Measurements from ENCODE around the gene NPY5R. TPM values are rescaled to one million over a fixed set of nuclear protein-coding genes. Genes with fewer than 3 reads are reported as not detected.

Gene NPY5R
- total and polyA plus RNA-seq, 3 experiments from 2014 or later = not detected

DNA sequence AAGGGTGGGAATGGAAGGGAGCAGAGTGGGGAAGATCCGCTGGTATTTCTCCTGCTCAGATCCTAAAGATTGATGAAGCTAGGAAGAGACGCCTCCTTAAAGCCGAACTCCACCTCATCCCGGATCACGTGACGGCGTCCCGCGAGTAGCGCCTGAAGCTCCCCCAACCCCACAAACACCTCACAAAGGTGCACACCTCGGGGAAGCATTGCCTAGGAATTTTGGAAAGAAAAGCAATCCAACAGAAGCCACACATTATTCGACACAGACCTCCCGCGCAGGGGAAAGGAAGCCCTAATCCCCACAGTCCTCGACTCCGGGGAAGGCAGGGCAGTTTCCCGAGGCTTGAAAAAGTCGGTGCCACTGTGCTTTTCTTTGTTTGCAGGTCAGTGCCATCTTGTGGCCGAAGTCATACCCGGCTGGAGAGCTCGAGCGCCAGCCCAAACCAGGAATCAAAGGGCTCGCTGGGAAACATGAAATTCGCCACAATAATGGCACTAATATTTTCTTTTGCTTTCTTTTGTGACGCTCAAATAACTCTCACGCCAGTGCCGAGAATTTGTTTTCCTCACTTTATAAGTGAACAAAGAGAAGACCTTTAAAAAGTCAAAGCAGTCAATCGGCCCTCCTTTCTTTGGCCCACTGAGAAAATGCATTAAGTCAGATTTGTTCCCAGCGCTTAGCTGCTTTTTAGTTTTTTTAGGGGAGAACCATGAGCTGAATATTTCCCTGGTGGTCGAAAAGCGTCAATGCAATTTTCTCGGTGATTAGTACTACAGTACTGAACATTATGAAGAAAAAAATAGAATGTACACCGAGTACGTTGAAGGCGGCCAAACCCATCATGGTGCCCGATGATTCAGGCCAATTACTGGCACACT is 10.9 kb upstream of the NPY5R start, which contains the start of gene NPY1R:
Gene NPY1R, minus strand, starts transcription at position 71 of the 881 bp plus-strand sequence. CDS start 6,042 bp downstream, outside the sequence.
- H3K27me3 Mint-ChIP-seq = peaks cover 22 to 56% of the 10 kb centered on the region in 2 donors

DNA sequence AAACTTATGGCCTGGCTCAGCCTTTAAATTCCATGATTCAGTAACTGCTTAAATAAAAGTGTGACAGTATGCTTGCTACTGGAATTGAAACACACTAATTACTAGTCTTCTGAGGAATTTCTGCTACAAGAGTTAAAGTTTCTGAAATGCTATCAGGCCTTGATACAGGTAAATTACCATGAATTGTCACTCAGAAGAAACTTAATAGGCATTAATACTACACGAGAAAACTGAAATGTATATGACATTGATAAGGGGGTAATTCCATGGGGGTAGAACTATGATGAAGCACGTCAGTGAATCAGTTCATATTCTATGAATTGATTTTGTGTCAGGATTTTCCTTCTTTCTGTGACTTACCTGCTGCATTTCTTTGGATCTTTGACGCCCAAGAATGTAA is 8.3 kb upstream of the NPY5R start:
- H3K27me3 ChIP-seq (ENCODE audit: insufficient read depth, low read length, poor library complexity, severe bottlenecking) = peaks cover 6% of the 10 kb centered on the region
- Mint-ChIP-seq H3K36me3 (no peaks in the 10 kb centered on the region), H3K27ac (no peak overlapping the region), H3K4me3 (no peak overlapping the region), H3K4me1 (peaks cover 11 to 16% (median 11%) of the 10 kb centered on the region in 3 donors), H3K27me3 (peaks cover 22 to 44% of the 10 kb centered on the region in 2 donors), H3K9me3 (peaks cover 0 to 2% (median 0%) of the 10 kb centered on the region in 5 donors)
- H3K4me1 ChIP-seq (ENCODE audit: insufficient read depth, low read length) = peaks cover 4% of the 10 kb centered on the region
- ChIA-PET CTCF (no interaction called here), POLR2A (no interaction called here)
- no peak overlapping the region for H3K27ac ChIP-seq (ENCODE audit: low read depth, low read length)
- no peaks in the 10 kb centered on the region for H3K9me3 ChIP-seq (ENCODE audit: low read length)
- no peak for DNase-seq
- H3K4me3 ChIP-seq (ENCODE audit: low read length) = no peak overlapping the region
- H3K36me3 ChIP-seq (ENCODE audit: insufficient read depth, low read length) = no peaks in the 10 kb centered on the region

More for the DNA sequence above, 10.9 kb upstream of the NPY5R start, which contains the start of gene NPY1R:
- Histone ChIP-seq H3K9me3 (ENCODE audit: low read length) (no peaks in the 10 kb centered on the region), H3K27me3 (ENCODE audit: insufficient read depth, low read length, poor library complexity, severe bottlenecking) (no peaks in the 10 kb centered on the region), H3K4me3 (ENCODE audit: low read length) (no peak within 1 kb of the TSS), H3K4me1 (ENCODE audit: insufficient read depth, low read length) (peaks cover 4% of the 10 kb centered on the region), H3K27ac (ENCODE audit: low read depth, low read length) (no peak within 1 kb of the TSS), H3K36me3 (ENCODE audit: insufficient read depth, low read length) (no peaks in the 10 kb centered on the region)
- H3K9me3 Mint-ChIP-seq = peaks cover 0 to 2% (median 0%) of the 10 kb centered on the region in 5 donors
- no peaks in the 10 kb centered on the region for H3K36me3 Mint-ChIP-seq
- ChIA-PET POLR2A (no interaction called here), CTCF (interaction anchor here (1.5 kb wide), 1 partner anchor 16 kb away, joined by 4 read pairs; no protein-coding TSS in a partner anchor)
- peak in 1 of 5 donors; percentile 6 for DNase-seq
- H3K27ac Mint-ChIP-seq = no peak within 1 kb of the TSS
- H3K4me3 Mint-ChIP-seq = peak within 1 kb of the TSS in 6 of 7 donors; percentile 21 to 55 (median 35)
- peaks cover 11 to 16% (median 11%) of the 10 kb centered on the region in 3 donors for H3K4me1 Mint-ChIP-seq

DNA sequence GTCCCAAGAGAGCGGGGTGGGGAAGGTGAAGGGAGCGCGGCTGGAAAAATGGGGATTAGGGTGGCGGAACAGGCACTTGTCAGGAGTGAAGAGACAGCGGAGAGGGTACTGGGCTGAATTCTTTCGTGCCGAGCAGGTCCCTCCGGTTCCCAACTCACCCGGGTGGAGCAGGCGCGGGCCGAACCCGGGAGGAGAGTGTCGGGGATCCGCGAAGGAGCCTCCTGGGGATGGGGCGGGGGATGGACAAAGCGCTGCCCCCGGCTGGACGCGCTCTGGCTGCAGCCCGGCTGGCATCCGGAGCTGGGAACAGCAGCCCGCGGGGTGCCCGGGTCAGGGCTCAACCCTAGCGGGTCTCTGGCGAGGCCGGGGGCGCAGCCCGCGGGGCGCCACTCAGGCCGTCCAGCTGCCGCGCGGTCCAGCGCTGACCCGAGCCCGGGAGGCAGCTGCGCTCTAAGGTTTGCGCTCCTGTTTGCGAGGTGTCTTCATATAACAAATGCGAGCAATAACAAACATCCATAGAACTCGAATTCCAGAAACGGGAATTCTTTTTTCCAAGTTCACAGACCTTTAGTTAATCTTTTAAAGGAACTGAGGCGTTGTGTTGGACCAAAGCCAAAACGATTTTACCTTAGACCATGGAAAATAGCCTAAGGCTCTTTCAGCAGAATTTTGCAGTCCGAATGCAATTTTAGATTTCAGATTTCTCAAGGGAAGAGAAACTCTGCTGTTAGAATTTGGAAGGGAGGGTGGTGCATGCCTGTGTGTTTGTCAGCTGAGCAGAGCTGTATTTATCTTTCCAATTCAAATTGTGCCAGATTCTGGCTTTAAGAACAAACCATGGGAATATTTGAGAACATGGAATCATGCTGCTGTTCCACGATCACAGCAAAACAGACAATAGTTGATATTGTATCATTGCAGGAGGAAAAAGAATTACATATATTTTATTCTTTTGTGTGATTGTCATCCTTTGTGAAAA is 744 bp downstream of the NPY5R start:
- POLR2A ChIA-PET = no interaction called here
- no peak overlapping the region for H3K4me3 Mint-ChIP-seq

DNA sequence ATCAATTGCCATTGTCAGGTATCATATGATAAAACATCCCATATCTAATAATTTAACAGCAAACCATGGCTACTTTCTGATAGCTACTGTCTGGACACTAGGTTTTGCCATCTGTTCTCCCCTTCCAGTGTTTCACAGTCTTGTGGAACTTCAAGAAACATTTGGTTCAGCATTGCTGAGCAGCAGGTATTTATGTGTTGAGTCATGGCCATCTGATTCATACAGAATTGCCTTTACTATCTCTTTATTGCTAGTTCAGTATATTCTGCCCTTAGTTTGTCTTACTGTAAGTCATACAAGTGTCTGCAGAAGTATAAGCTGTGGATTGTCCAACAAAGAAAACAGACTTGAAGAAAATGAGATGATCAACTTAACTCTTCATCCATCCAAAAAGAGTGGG is 7.0 kb downstream of the NPY5R start:
- Mint-ChIP-seq H3K4me1 (no peaks in the 10 kb centered on the region), H3K36me3 (no peaks in the 10 kb centered on the region), H3K4me3 (no peak overlapping the region), H3K27me3 (peaks cover 8 to 19% of the 10 kb centered on the region in 2 donors), H3K27ac (no peak overlapping the region), H3K9me3 (peaks cover 0 to 5% (median 0%) of the 10 kb centered on the region in 5 donors)
- Histone ChIP-seq H3K4me1 (ENCODE audit: insufficient read depth, low read length) (no peaks in the 10 kb centered on the region), H3K36me3 (ENCODE audit: insufficient read depth, low read length) (no peaks in the 10 kb centered on the region), H3K27me3 (ENCODE audit: insufficient read depth, low read length, poor library complexity, severe bottlenecking) (no peaks in the 10 kb centered on the region), H3K4me3 (ENCODE audit: low read length) (no peak overlapping the region), H3K27ac (ENCODE audit: low read depth, low read length) (no peak overlapping the region), H3K9me3 (ENCODE audit: low read length) (no peaks in the 10 kb centered on the region)
- POLR2A ChIA-PET = no interaction called here
- CTCF ChIA-PET = no interaction called here
- DNase-seq = no peak

More for the DNA sequence above, 744 bp downstream of the NPY5R start:
- Histone ChIP-seq H3K27ac (ENCODE audit: low read depth, low read length) (no peak overlapping the region), H3K4me3 (ENCODE audit: low read length) (no peak overlapping the region), H3K4me1 (ENCODE audit: insufficient read depth, low read length) (no peaks in the 10 kb centered on the region), H3K36me3 (ENCODE audit: insufficient read depth, low read length) (no peaks in the 10 kb centered on the region), H3K27me3 (ENCODE audit: insufficient read depth, low read length, poor library complexity, severe bottlenecking) (peaks cover 2% of the 10 kb centered on the region), H3K9me3 (ENCODE audit: low read length) (no peaks in the 10 kb centered on the region)
- CTCF ChIA-PET = no interaction called here
- Mint-ChIP-seq H3K27ac (no peak overlapping the region), H3K9me3 (peaks cover 0 to 5% (median 0%) of the 10 kb centered on the region in 5 donors), H3K27me3 (peaks cover 16 to 49% of the 10 kb centered on the region in 2 donors), H3K4me1 (peaks cover 0 to 3% (median 0%) of the 10 kb centered on the region in 3 donors), H3K36me3 (peaks cover 0 to 4% (median 0%) of the 10 kb centered on the region in 3 donors)
- DNase-seq = no peak

DNA sequence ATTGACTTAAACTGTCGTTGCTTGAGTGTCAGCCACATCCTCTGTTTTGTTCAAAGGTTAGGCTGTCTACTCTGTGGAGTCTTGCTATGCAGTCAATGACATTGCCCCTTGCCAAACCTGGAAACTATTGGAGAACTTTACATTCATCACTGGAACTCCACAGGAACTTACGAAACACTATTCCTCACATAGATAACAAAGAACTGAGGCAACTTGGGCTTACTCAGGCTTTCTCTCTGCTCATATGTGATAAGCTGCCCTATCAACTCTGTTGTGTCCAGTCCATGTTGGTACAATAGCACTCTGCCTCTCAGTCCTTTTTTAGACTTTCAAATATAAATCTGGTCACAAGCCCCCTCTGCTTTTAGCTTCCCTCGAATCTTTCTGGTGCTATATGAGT is 9.4 kb downstream of the NPY5R start:
- no peak overlapping the region for H3K4me3 Mint-ChIP-seq
- Histone ChIP-seq H3K9me3 (ENCODE audit: low read length) (no peaks in the 10 kb centered on the region), H3K27me3 (ENCODE audit: insufficient read depth, low read length, poor library complexity, severe bottlenecking) (no peaks in the 10 kb centered on the region), H3K4me3 (ENCODE audit: low read length) (no peak overlapping the region), H3K36me3 (ENCODE audit: insufficient read depth, low read length) (no peaks in the 10 kb centered on the region), H3K4me1 (ENCODE audit: insufficient read depth, low read length) (no peaks in the 10 kb centered on the region), H3K27ac (ENCODE audit: low read depth, low read length) (no peak overlapping the region)
- peaks cover 0 to 2% (median 0%) of the 10 kb centered on the region in 5 donors for H3K9me3 Mint-ChIP-seq
- H3K4me1 Mint-ChIP-seq = no peaks in the 10 kb centered on the region
- peaks cover 4 to 8% of the 10 kb centered on the region in 2 donors for H3K27me3 Mint-ChIP-seq
- ChIA-PET POLR2A (no interaction called here), CTCF (no interaction called here)
- DNase-seq = no peak
- H3K27ac Mint-ChIP-seq = no peak overlapping the region
- no peaks in the 10 kb centered on the region for H3K36me3 Mint-ChIP-seq

DNA sequence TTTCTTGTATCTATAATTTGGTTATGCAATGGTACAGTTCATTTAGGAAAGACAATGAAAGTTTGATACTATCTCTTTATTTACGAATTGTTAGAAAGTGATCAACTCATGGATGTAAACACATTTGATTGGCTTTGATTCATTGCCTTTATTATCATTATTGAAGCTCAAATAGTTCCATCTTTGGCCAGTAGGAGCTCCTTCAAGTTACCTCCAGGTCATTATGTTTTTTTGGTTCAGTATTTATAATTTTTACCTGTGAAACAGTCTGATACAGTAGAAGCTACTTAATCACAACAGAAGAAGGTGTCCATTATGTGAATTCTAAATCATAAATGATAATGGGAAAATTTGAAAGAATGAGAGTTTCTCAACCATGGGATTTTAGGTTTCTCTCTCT is 12.4 kb downstream of the NPY5R start:
- no peak for DNase-seq
- H3K4me3 ChIP-seq (ENCODE audit: low read length) = no peak overlapping the region
- peaks cover 0 to 2% of the 10 kb centered on the region in 2 donors for H3K27me3 Mint-ChIP-seq
- no peaks in the 10 kb centered on the region for H3K9me3 ChIP-seq (ENCODE audit: low read length)
- no peaks in the 10 kb centered on the region for H3K9me3 Mint-ChIP-seq
- ChIA-PET POLR2A (no interaction called here), CTCF (interaction anchor here (1.7 kb wide), 1 partner anchor 18 kb away, joined by 3 read pairs; no protein-coding TSS in a partner anchor)
- no peaks in the 10 kb centered on the region for H3K27me3 ChIP-seq (ENCODE audit: insufficient read depth, low read length, poor library complexity, severe bottlenecking)
- no peaks in the 10 kb centered on the region for H3K4me1 Mint-ChIP-seq
- H3K36me3 ChIP-seq (ENCODE audit: insufficient read depth, low read length) = no peaks in the 10 kb centered on the region
- H3K36me3 Mint-ChIP-seq = no peaks in the 10 kb centered on the region
- no peaks in the 10 kb centered on the region for H3K4me1 ChIP-seq (ENCODE audit: insufficient read depth, low read length)
- no peak overlapping the region for H3K4me3 Mint-ChIP-seq
- no peak overlapping the region for H3K27ac Mint-ChIP-seq
- H3K27ac ChIP-seq (ENCODE audit: low read depth, low read length) = no peak overlapping the region

DNA sequence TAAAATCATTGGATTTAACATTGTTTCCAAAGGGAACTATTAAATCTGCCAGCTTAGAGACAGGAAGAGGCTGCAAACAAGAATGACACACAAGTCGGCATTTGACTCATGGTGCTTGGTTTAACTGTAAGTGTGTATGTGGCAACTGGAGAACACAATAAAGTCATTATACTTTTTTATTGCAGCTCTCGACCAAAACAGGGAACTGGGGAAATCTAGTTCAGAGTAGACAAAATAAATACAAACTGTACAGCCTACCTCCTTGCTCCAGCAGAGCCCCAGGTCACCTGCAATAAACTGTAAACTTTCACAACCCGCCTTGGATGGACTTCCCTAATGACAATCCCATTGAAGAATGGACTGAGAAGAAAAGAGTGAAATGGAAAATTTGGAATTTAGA is 24.0 kb downstream of the NPY5R start:
- H3K27ac Mint-ChIP-seq = no peak overlapping the region
- CTCF ChIA-PET = no interaction called here

More for the DNA sequence above, 24.0 kb downstream of the NPY5R start:
- Histone ChIP-seq H3K9me3 (ENCODE audit: low read length) (no peaks in the 10 kb centered on the region), H3K27me3 (ENCODE audit: insufficient read depth, low read length, poor library complexity, severe bottlenecking) (peaks cover 3% of the 10 kb centered on the region), H3K4me1 (ENCODE audit: insufficient read depth, low read length) (no peaks in the 10 kb centered on the region), H3K36me3 (ENCODE audit: insufficient read depth, low read length) (no peaks in the 10 kb centered on the region), H3K27ac (ENCODE audit: low read depth, low read length) (no peak overlapping the region), H3K4me3 (ENCODE audit: low read length) (no peak overlapping the region)
- Mint-ChIP-seq H3K27me3 (peaks cover 4 to 13% of the 10 kb centered on the region in 2 donors), H3K9me3 (peaks cover 0 to 6% (median 2%) of the 10 kb centered on the region in 5 donors), H3K4me3 (no peak overlapping the region), H3K4me1 (no peaks in the 10 kb centered on the region), H3K36me3 (no peaks in the 10 kb centered on the region)
- POLR2A ChIA-PET = no interaction called here
- DNase-seq = no peak

Measured in CD8-positive, alpha-beta memory T cell (primary cell).